ENCODE results near the gene RPL21.
"Not testable (repeated sequence)": the region's sequence is repeated elsewhere in the genome, so short reads cannot be mapped to it uniquely, and the experiment has no call there.

Gene RPL21

GRCh38 chr13:27251166-27252091, at the start of gene RPL21:
TSS of gene RPL21 (plus strand) at chr13:27251558. CDS start at chr13:27253777, 2,219 bp downstream.
- DNase-seq = peak; percentile 91

- DNase-seq = no peak
These were observed 49.7 kb upstream of the RPL21 start for GRCh38 chr13:27201661-27202060.

- no peak for DNase-seq
These were observed 48.2 kb upstream of the RPL21 start for GRCh38 chr13:27203186-27203585.

GRCh38 chr13:27203854-27204253, 47.5 kb upstream of the RPL21 start:
- no peak for DNase-seq

- no peak for DNase-seq
These were observed 42.8 kb upstream of the RPL21 start for GRCh38 chr13:27208514-27208913.

- DNase-seq = no peak
These were observed 40.1 kb upstream of the RPL21 start for GRCh38 chr13:27211271-27211670.

GRCh38 chr13:27211771-27212364, 39.5 kb upstream of the RPL21 start:
- peak; percentile 24 for DNase-seq

GRCh38 chr13:27213386-27213785, 38.0 kb upstream of the RPL21 start:
- not testable (repeated sequence) for DNase-seq

- not testable (repeated sequence) for DNase-seq
These were observed 33.6 kb upstream of the RPL21 start for GRCh38 chr13:27217791-27218190.

- not testable (repeated sequence) for DNase-seq
These were observed 32.5 kb upstream of the RPL21 start for GRCh38 chr13:27218861-27219260.

- DNase-seq = no peak
These were observed 31.7 kb upstream of the RPL21 start for GRCh38 chr13:27219611-27220010.

GRCh38 chr13:27222100-27222499, 29.3 kb upstream of the RPL21 start:
- DNase-seq = not testable (repeated sequence)

GRCh38 chr13:27226991-27227390, 24.4 kb upstream of the RPL21 start:
- no peak for DNase-seq

GRCh38 chr13:27228131-27228530, 23.2 kb upstream of the RPL21 start:
- no peak for DNase-seq

GRCh38 chr13:27229642-27230041, 21.7 kb upstream of the RPL21 start:
- DNase-seq = no peak

- DNase-seq = no peak
These were observed 17.4 kb upstream of the RPL21 start for GRCh38 chr13:27233964-27234363.

GRCh38 chr13:27236478-27236877, 14.9 kb upstream of the RPL21 start:
- DNase-seq = no peak

GRCh38 chr13:27242702-27243101, 8.7 kb upstream of the RPL21 start:
- no peak for DNase-seq

- DNase-seq = no peak
These were observed 5.7 kb upstream of the RPL21 start for GRCh38 chr13:27245610-27246009.

GRCh38 chr13:27250833-27251165, 559 bp upstream of the RPL21 start:
- DNase-seq = no peak

- no peak for DNase-seq
These were observed 1.1 kb downstream of the RPL21 start for GRCh38 chr13:27252467-27252866.

GRCh38 chr13:27257233-27257568, 5.8 kb downstream of the RPL21 start:
- no peak for DNase-seq

GRCh38 chr13:27257648-27258253, 6.4 kb downstream of the RPL21 start:
- DNase-seq = no peak

All from amniotic stem cell (primary cell).